Immature natural killer cell (primary cell): Measurements from ENCODE around the gene WBP1. TPM values are rescaled to one million over a fixed set of nuclear protein-coding genes. Genes with fewer than 3 reads are reported as not detected.
A peak's percentile ranks its signal among the peaks of the same experiment; 100 is the strongest.
"Not testable (repeated sequence)": the region's sequence is repeated elsewhere in the genome, so short reads cannot be mapped to it uniquely, and the experiment has no call there.

ENCODE experiments used
- DNase-seq, 3 donors: peaks; one replicate each; pipeline ENCODE4 v3.0.0; 2022; ENCODE audit warnings: mixed read lengths in 1 of 3
- H3K27ac Mint-ChIP-seq, 6 donors: one replicate each; pipeline ENCODE4 v1.8.0; 2020; ENCODE audit warnings: mixed read lengths in 6 of 6, mild to moderate bottlenecking in 5 of 6, inconsistent platforms in 4 of 6, moderate library complexity in 3 of 6
- H3K27me3 Mint-ChIP-seq, 3 donors: one replicate each; pipeline ENCODE4 v1.8.0; 2020 to 2021; ENCODE audit warnings: low read depth in 3 of 3, mild to moderate bottlenecking in 3 of 3, mixed read lengths in 3 of 3, moderate library complexity in 3 of 3, inconsistent platforms in 1 of 3
- H3K36me3 Mint-ChIP-seq, 3 donors: one replicate each; pipeline ENCODE4 v1.8.0; 2020; ENCODE audit warnings: mixed read lengths in 3 of 3, inconsistent platforms in 2 of 3, mild to moderate bottlenecking in 2 of 3
- H3K4me1 Mint-ChIP-seq, 2 donors: one replicate each; pipeline ENCODE4 v1.8.0; 2020; ENCODE audit warnings: inconsistent platforms in 2 of 2, mild to moderate bottlenecking in 2 of 2, mixed read lengths in 2 of 2, moderate library complexity in 1 of 2
- H3K4me3 Mint-ChIP-seq, 5 donors: one replicate each; pipeline ENCODE4 v1.8.0; 2020; ENCODE audit warnings: mild to moderate bottlenecking in 5 of 5, mixed read lengths in 5 of 5, inconsistent platforms in 3 of 5, moderate library complexity in 3 of 5
- H3K9me3 Mint-ChIP-seq, 6 donors: one replicate each; pipeline ENCODE4 v1.8.0; 2020; ENCODE audit warnings: mild to moderate bottlenecking in 6 of 6, mixed read lengths in 6 of 6, inconsistent platforms in 4 of 6, moderate library complexity in 3 of 6
- polyA plus RNA-seq, 3 donors: library from polyadenylated mRNA; unstranded; fragments of 300-500 nt; fragmentation: Illumina TruSeq; gene quantifications; one replicate each; pipeline ENCODE4 v1.2.3, GENCODE V29; 2021

Gene WBP1
- polyA plus RNA-seq, 3 donors from 2014 or later: 45.6 to 56.1 (median 54.0) TPM

- peak overlapping the region in 3 of 6 donors; percentile 15 to 82 (median 67) for H3K27ac Mint-ChIP-seq
Observed at GRCh38 chr2:74436848-74437695, 21.2 kb upstream of the WBP1 start.

GRCh38 chr2:74438248-74438647 is 20.0 kb upstream of the WBP1 start:
- peak overlapping the region in 4 of 6 donors; percentile 48 to 85 (median 66) for H3K27ac Mint-ChIP-seq
- no peaks in the 10 kb centered on the region for H3K36me3 Mint-ChIP-seq
- DNase-seq: no peak
- no peak overlapping the region for H3K4me3 Mint-ChIP-seq
- H3K4me1 Mint-ChIP-seq: peaks cover 27 to 29% of the 10 kb centered on the region in 2 donors
- no peaks in the 10 kb centered on the region for H3K9me3 Mint-ChIP-seq
- peaks cover 5 to 6% (median 6%) of the 10 kb centered on the region in 3 donors for H3K27me3 Mint-ChIP-seq

More at GRCh38 chr2:74436848-74437695, 21.2 kb upstream of the WBP1 start:
- Mint-ChIP-seq H3K9me3 (no peaks in the 10 kb centered on the region), H3K27me3 (peaks cover 2 to 5% (median 3%) of the 10 kb centered on the region in 3 donors), H3K4me3 (no peak overlapping the region), H3K36me3 (no peaks in the 10 kb centered on the region), H3K4me1 (peaks cover 23 to 25% of the 10 kb centered on the region in 2 donors)
- DNase-seq: no peak

- Mint-ChIP-seq H3K4me1 (peaks cover 27 to 29% of the 10 kb centered on the region in 2 donors), H3K4me3 (peak overlapping the region; percentile 18 to 83 (median 81)), H3K27me3 (peaks cover 6 to 8% (median 6%) of the 10 kb centered on the region in 3 donors), H3K27ac (peak overlapping the region in 5 of 6 donors; percentile 48 to 85 (median 82)), H3K9me3 (no peaks in the 10 kb centered on the region), H3K36me3 (no peaks in the 10 kb centered on the region)
- DNase-seq: no peak
Observed at GRCh38 chr2:74439373-74439772, 18.9 kb upstream of the WBP1 start.

GRCh38 chr2:74439803-74440377 is 18.3 kb upstream of the WBP1 start:
- peaks cover 6 to 8% (median 6%) of the 10 kb centered on the region in 3 donors for H3K27me3 Mint-ChIP-seq
- peak overlapping the region; percentile 70 to 83 (median 81) for H3K4me3 Mint-ChIP-seq
- H3K36me3 Mint-ChIP-seq: no peaks in the 10 kb centered on the region
- H3K9me3 Mint-ChIP-seq: no peaks in the 10 kb centered on the region
- peak overlapping the region; percentile 23 to 85 (median 61) for H3K27ac Mint-ChIP-seq
- H3K4me1 Mint-ChIP-seq: peaks cover 27 to 29% of the 10 kb centered on the region in 2 donors
- DNase-seq: no peak

- Mint-ChIP-seq H3K27ac (peak overlapping the region in 4 of 6 donors; percentile 48 to 85 (median 80)), H3K9me3 (no peaks in the 10 kb centered on the region), H3K36me3 (no peaks in the 10 kb centered on the region), H3K27me3 (peaks cover 6 to 8% (median 6%) of the 10 kb centered on the region in 3 donors), H3K4me3 (peak overlapping the region; percentile 70 to 83 (median 81)), H3K4me1 (peaks cover 27 to 29% of the 10 kb centered on the region in 2 donors)
- DNase-seq: peak; percentile 73 to 82 (median 76)
Observed at GRCh38 chr2:74440378-74441169, 17.7 kb upstream of the WBP1 start.

GRCh38 chr2:74441170-74441689 is 17.0 kb upstream of the WBP1 start:
- Mint-ChIP-seq H3K4me1 (peaks cover 27 to 29% of the 10 kb centered on the region in 2 donors), H3K4me3 (peak overlapping the region; percentile 54 to 83 (median 81)), H3K36me3 (no peaks in the 10 kb centered on the region), H3K9me3 (no peaks in the 10 kb centered on the region), H3K27me3 (peaks cover 3 to 8% (median 6%) of the 10 kb centered on the region in 3 donors), H3K27ac (peak overlapping the region in 3 of 6 donors; percentile 40 to 80 (median 62))
- DNase-seq: no peak

GRCh38 chr2:74441690-74442482 is 16.4 kb upstream of the WBP1 start, which contains the start of gene RTKN:
Gene RTKN (minus strand): TSS chr2:74441937. CDS start chr2:74441816, 121 bp downstream.
- H3K4me3 Mint-ChIP-seq: peak within 1 kb of the TSS; percentile 81 to 89 (median 83)
- no peaks in the 10 kb centered on the region for H3K9me3 Mint-ChIP-seq
- peak within 1 kb of the TSS in 4 of 6 donors; percentile 57 to 88 (median 82) for H3K27ac Mint-ChIP-seq
- peaks cover 3 to 8% (median 5%) of the 10 kb centered on the region in 3 donors for H3K27me3 Mint-ChIP-seq
- peak; percentile 43 to 70 (median 67) for DNase-seq
- no peaks in the 10 kb centered on the region for H3K36me3 Mint-ChIP-seq
- peaks cover 27 to 29% of the 10 kb centered on the region in 2 donors for H3K4me1 Mint-ChIP-seq

- Mint-ChIP-seq H3K27ac (peak overlapping the region in 3 of 6 donors; percentile 81 to 88 (median 83)), H3K4me3 (peak overlapping the region; percentile 80 to 89 (median 81)), H3K4me1 (peaks cover 27 to 29% of the 10 kb centered on the region in 2 donors)
- DNase-seq, H3K9me3 Mint-ChIP-seq, H3K36me3 Mint-ChIP-seq, H3K27me3 Mint-ChIP-seq: not testable (repeated sequence)
Observed at GRCh38 chr2:74442483-74443297, 15.5 kb upstream of the WBP1 start.

- Mint-ChIP-seq H3K4me3 (no peak overlapping the region), H3K4me1 (peaks cover 12 to 17% of the 10 kb centered on the region in 2 donors), H3K36me3 (no peaks in the 10 kb centered on the region), H3K9me3 (no peaks in the 10 kb centered on the region), H3K27me3 (peaks cover 4 to 6% (median 5%) of the 10 kb centered on the region in 3 donors), H3K27ac (no peak overlapping the region)
- DNase-seq: no peak
Observed at GRCh38 chr2:74444498-74445318, 13.5 kb upstream of the WBP1 start.

GRCh38 chr2:74447230-74447999 is 10.8 kb upstream of the WBP1 start:
- Mint-ChIP-seq H3K9me3 (no peaks in the 10 kb centered on the region), H3K4me3 (no peak overlapping the region), H3K27me3 (peaks cover 4 to 11% (median 8%) of the 10 kb centered on the region in 3 donors), H3K27ac (peak overlapping the region in 1 of 6 donors; percentile 63), H3K4me1 (peaks cover 10 to 11% of the 10 kb centered on the region in 2 donors), H3K36me3 (no peaks in the 10 kb centered on the region)
- DNase-seq: no peak

- DNase-seq: no peak
- Mint-ChIP-seq H3K4me3 (no peak overlapping the region), H3K4me1 (peaks cover 22% of the 10 kb centered on the region in 2 donors), H3K36me3 (no peaks in the 10 kb centered on the region), H3K27ac (peak overlapping the region in 3 of 6 donors; percentile 51 to 83 (median 61)), H3K27me3 (peaks cover 8 to 12% (median 10%) of the 10 kb centered on the region in 3 donors), H3K9me3 (no peaks in the 10 kb centered on the region)
Observed at GRCh38 chr2:74448771-74449170, 9.5 kb upstream of the WBP1 start.
